GM12801 (cell line): Measurements from ENCODE around the gene FAM181A.

Source experiments
- TF ChIP-seq, protein P1 (sequence below): IDR thresholded peaks from one replicate; pipeline ENCODE4 v1.5.1; 2011; ENCODE audit warnings: control low read depth; ENCODE audit not compliant: insufficient read length; ENCODE audit errors: extremely low read depth

FAM181A gene

GRCh38 chr14:93889739-93890483, 37.2 kb upstream of the FAM181A start:
- TF ChIP-seq, protein P1, sequence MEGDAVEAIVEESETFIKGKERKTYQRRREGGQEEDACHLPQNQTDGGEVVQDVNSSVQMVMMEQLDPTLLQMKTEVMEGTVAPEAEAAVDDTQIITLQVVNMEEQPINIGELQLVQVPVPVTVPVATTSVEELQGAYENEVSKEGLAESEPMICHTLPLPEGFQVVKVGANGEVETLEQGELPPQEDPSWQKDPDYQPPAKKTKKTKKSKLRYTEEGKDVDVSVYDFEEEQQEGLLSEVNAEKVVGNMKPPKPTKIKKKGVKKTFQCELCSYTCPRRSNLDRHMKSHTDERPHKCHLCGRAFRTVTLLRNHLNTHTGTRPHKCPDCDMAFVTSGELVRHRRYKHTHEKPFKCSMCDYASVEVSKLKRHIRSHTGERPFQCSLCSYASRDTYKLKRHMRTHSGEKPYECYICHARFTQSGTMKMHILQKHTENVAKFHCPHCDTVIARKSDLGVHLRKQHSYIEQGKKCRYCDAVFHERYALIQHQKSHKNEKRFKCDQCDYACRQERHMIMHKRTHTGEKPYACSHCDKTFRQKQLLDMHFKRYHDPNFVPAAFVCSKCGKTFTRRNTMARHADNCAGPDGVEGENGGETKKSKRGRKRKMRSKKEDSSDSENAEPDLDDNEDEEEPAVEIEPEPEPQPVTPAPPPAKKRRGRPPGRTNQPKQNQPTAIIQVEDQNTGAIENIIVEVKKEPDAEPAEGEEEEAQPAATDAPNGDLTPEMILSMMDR, result no peak

GRCh38 chr14:93891756-93892504, 35.2 kb upstream of the FAM181A start:
- TF ChIP-seq, protein P1, result no peak

DNA sequence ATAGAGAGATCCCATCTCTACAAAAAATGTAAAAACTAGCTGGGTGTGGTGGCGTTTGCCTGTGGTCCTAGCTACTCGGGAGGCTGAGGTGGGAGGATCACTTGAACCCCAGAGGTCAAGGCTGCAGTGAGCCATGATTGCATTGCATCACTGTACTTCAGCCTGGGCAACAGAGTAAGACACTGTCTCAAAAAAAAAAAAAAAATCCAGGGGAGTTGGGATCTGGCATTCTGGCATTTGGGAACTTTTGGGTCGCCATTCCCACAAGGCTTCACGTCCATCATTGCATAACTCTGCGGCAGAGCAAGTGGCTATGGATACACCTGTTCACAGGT, 34.7 kb upstream of the FAM181A start:
- TF ChIP-seq, protein P1, result no peak

GRCh38 chr14:93892923-93893558, 34.1 kb upstream of the FAM181A start:
- TF ChIP-seq, protein P1, result peak; percentile 97

GRCh38 chr14:93893661-93894261, 33.4 kb upstream of the FAM181A start:
- TF ChIP-seq, protein P1, result no peak

DNA sequence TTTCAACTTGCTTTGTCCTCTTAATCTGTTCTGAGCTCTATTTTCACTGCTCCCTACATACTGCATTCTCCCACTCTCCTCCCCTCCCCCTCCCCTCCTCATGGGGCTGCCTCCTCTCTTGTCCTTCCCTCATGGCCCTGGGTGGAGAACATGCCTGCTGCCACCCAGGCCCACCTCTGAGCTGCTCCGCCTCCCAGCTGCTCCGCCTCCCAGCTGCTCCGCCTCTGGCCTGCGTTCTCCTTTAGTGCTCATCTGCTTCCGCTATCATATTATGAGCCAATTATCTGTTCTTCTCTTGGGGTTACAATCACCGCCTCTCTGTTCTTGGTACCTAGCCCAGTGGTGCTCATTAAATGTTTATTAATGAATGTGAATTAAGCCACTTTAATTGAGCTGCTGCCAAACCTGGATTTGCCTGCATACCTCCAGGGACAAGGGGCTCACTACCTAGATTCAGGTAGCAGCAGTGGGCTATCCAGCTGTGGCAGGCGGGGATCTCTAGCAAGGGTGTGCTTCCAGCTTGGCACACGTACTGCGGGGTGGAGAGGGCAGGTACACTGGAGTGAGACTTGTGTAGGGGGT, 32.0 kb upstream of the FAM181A start:
- TF ChIP-seq, protein P1, result no peak

DNA sequence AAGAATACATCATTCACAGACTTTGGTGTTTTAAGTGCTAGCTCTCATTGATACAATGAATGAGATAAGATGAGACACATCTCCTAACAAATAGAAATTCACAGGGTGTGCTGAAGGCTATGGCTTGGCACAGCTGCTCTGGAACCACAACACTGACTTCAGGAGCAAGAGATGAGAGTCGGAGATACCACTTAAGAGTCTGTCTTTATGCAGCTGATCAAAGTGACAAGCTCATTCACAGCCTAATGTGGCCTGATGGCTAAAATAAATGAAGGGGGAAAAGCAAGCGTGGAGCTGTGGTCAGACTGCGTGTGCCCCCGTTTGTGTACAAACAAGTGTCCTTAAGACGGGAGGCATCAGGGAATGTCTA, 29.7 kb upstream of the FAM181A start:
- TF ChIP-seq, protein P1, result no peak
